CD4-positive, alpha-beta T cell treated with Interferon alpha-2 for 1 hour (primary cell): Measurements from ENCODE around the gene NUP133.
"Not testable (repeated sequence)": the region's sequence is repeated elsewhere in the genome, so short reads cannot be mapped to it uniquely, and the experiment has no call there.

Experiments used
- DNase-seq, 2 donors: peaks; one replicate each; pipeline ENCODE4 v3.0.0-alpha.2; 2020 to 2022

Gene NUP133

DNA sequence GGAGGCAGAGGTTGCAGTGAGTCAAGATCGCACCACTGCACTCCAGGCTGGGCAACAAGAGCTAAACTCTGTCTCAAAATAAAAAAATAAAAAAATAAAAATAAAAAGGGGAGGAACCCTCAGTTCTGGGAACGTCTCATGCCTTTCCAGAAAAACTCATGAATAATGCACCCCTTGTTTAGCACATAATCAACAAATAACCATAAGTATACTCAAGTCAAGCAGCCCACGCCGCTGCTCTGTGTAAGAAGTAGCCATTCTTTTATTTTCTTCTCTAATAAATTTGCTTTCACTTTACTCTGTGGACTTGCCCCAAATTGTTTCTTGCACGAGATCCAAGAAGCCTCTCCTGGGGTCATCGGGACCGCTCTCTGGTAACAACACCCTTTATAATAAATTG, 59.8 kb downstream of the NUP133 start:
- DNase-seq = no peak

DNA sequence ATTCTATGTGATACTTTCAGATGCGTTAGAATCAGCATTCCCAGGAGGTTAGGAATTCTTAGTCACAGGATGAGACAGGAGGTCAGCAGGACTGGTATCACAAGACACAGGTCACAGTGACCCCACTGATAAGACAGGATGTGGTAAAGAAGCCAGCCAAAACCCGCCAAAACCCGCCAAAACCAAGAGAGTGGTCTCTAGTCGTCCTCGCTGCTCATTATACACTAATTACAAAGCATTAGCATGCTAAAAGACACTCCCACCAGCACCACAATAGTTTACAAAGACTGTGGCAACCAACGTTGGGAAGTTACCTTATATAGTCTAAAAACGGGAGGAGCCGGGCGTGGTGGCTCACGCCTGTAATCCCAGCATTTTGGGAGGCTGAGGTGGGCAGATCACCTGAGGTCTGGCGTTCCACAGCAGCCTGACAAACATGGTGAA, 60.3 kb downstream of the NUP133 start:
- no peak for DNase-seq

DNA sequence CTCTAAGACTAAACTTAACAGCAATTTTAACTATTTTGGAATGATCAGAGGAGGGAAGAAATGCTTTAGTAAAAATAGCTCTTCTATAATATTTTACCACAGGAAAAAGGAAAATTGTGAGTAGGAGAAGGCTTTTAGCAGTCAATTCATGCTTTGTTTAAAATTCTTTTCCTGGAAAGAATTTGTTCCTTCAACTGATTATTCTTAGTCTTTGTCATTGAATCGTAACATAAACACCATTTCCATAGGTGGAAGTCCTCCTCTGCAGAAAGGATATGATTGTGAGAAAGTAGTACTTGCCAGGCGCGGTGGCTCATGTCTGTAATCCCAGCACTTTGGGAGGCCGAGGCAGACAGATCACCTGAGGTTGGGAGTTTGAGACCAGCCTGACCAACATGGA, 62.3 kb downstream of the NUP133 start:
- no peak for DNase-seq

DNA sequence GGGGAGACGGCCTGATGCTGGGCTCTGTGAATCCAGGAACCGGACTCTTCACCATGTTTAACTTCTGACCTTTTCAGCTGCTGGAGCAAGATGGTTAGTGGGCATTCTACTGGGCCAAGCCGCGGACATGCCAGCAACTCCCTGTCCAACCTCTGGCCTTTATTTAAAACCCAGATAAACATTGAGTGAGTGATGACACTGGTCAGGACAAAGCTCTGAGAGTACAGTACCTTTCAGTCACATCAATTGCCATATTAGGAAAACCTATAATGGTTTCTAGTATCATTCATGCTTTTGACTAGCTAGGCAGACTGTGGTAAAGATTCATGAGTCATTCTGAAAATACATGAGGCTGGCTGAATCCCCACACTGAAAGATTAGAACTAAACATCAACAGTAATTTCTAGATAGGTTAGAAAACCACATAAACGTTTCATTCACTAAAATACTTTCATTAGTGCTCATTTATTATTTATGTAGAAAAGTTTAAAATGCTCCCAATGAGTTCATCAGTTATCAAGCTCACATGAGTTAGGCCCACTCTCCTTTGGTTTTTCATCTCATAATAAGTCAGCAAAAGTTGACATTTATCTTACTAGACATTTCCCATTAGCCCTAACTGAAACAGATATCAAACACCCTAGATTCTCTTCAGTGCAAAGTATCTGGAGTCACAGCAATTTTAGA, 67.1 kb downstream of the NUP133 start:
- DNase-seq = no peak

GRCh38 chr1:229438021-229438420, 70.1 kb downstream of the NUP133 start:
- no peak for DNase-seq

- DNase-seq = no peak
Observed at GRCh38 chr1:229437443-229437842, 70.7 kb downstream of the NUP133 start.

GRCh38 chr1:229436201-229436600, 71.9 kb downstream of the NUP133 start:
- no peak for DNase-seq

GRCh38 chr1:229434641-229435051, 73.5 kb downstream of the NUP133 start:
- no peak for DNase-seq

DNA sequence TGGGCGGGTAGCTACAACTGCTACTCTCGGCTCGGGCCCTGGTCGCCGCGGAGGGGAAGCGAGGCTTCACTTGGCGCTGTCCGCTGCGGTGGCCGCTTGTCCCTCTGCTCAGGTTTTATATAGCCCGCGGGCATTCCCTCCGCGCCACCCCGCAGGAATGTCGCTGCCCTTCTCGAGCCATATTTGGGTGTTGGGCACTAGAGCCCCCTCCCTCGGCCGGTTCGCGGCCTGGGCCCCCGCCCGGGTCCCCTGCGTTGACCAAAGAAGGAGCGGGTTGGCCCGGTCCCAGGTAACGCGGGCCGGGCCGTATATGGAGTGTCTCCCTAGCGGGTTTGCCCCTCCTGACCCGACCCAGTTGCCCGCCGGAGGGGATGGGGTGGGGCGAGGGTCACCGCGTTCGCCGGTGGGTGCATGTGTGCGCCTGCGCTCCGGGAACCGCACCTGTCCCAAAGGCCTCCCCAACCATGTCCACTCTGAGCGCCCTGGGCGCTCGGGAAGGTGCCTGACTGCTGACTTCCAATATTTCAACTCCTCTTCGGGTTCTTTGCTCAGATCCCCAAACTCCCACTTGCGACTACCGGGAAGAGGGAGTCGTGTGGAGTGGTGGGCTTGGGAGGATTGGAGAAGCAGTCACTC, 74.0 kb downstream of the NUP133 start, which contains the start of gene ACTA1:
ACTA1 (minus strand) TSS at position 90 of the 636 bp plus-strand sequence. CDS start 979 bp downstream, outside the sequence.
- DNase-seq = no peak

GRCh38 chr1:229433364-229434004, 74.7 kb downstream of the NUP133 start:
- no peak for DNase-seq

DNA sequence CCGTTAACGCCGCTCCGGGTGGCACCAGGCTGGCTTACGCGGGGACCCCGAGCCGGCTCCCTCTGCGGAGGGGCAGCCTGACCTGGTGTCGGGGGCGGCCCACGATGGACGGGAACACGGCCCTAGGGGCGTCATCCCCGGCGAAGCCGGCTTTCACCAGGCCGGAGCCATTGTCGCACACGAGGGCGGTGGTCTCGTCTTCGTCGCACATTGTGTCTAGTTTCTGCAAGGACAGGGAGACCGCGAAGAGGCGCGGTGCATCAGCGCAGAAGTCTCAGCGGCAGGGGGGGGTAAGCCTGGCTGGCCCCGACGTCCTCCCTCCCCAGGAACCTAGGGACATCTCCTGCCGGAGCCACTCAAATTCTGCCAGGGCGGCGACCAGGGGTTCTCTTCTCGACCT, 75.2 kb downstream of the NUP133 start:
- no peak for DNase-seq

GRCh38 chr1:229432116-229432461, 76.1 kb downstream of the NUP133 start:
- no peak for DNase-seq

DNA sequence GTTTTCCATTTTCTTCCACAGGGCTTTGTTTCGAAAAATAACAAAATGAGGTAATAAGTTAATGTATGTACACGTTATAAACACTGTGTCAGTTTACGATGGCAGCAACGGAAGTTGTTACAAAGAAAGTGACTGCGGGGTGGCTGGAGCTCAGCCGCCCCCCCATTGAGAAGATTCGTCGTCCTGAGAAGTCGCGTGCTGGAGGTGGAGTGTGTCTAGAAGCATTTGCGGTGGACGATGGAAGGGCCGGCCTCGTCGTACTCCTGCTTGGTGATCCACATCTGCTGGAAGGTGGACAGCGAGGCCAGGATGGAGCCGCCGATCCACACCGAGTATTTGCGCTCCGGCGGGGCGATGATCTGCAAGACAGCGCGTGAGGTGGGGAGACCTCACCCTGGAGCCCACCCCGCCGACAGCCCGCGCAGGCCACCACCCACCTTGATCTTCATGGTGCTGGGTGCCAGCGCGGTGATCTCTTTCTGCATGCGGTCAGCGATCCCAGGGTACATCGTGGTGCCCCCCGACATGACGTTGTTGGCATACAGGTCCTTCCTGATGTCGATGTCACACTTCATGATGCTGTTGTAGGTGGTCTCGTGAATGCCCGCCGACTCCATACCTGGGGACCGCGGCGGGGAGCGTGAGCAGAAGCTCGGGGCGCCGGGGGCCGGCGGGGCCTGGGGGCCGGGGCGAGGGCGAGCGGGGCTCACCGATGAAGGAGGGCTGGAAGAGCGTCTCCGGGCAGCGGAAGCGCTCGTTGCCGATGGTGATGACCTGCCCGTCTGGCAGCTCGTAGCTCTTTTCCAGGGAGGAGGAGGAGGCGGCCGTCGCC, 76.6 kb downstream of the NUP133 start:
- DNase-seq = no peak

- DNase-seq = peak; percentile 11 to 31
Observed at GRCh38 chr1:229430761-229431283, 77.3 kb downstream of the NUP133 start.

DNA sequence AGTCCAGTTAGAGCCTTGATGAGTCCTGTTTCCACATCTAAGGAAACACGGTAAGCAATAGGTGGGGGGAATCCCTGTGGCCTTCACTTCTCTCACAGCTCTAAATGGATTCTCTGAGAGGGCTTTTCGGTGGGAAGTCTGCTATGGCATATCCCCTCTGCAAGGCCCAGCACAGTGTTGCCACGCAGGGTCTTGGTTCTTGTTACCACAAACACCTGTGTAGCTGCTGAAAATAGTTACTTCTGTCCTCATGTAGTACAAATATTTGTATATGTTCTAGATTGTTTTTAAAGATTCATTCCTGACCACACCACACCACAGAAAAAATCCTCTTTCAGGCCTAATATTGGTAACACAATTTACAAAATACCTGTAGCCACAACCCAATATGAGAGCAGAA, 79.9 kb downstream of the NUP133 start:
- no peak for DNase-seq

DNA sequence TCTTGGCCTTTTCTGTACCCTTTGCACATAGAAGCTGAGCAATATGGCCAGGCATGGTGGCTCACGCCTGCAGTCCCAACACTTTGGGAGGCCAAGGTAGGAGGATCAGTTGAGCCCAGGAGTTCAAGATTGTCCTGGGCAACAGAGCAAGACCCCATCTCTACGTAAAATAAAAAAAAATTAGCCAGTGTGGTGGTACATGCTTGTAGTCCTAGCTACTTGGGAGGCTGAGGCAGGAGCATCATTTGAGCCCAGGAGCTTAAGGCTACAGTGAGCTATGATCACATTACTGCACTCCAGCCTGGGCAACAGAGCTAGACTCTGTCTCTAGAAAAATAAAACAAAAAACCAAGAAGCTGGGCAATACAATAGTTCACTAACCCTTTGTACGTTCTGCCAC, 80.6 kb downstream of the NUP133 start:
- no peak for DNase-seq

DNA sequence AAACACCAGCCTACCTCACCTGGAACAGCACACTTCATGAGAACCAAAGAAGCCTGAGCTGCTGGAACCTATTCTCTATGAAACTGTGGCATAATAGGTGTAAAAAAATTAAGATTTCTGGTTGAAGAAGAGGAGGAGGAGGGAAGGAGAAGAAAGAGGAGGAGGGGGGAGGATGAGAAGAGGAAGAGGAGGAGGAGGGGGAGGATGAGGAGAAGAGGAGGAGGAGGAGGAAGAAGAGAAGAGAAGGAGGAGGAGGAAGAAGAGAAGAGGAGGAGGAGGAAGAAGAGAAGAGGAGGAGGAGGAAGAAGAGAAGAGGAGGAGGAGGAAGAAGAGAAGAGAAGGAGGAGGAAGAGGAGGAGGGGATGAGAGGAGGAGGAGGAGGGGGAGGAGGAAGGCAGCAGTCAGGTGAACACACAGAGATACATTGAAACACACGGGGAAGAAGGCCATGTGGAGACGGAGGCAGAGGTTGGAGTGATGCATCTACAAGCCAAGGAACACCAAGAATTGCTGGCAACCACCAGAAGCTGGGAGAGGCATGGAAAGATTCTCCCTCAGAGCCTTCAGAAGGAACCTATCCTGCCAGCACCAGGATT, 82.5 kb downstream of the NUP133 start:
- no peak for DNase-seq

GRCh38 chr1:229420765-229421164, 87.4 kb downstream of the NUP133 start:
- DNase-seq = no peak

GRCh38 chr1:229420224-229420623, 87.9 kb downstream of the NUP133 start:
- DNase-seq = no peak

GRCh38 chr1:229418586-229418985, 89.6 kb downstream of the NUP133 start:
- not testable (repeated sequence) for DNase-seq

DNA sequence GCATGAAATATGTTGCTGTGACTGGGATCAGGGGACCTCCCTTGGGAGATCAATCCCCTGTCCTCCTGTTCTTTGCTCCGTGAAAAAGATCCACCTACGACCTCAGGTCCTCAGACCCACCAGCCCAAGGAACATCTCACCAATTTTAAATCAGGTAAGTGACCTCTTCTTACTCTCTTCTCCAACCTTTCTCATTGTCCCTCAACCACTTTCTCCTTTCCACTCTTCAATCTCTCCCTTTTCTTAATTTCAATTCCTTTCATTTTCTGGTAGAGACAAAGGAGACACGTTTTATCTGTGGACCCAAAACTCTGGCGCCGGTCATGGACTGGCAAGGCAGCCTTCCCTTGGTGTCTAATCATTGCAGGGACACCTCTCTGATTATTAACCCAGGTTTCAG, 95.3 kb downstream of the NUP133 start:
- not testable (repeated sequence) for DNase-seq

GRCh38 chr1:229412056-229412455, 96.1 kb downstream of the NUP133 start:
- DNase-seq = no peak
